Measurements from ENCODE around the gene NALCN. TPM values are rescaled to one million over a fixed set of nuclear protein-coding genes. Genes with fewer than 3 reads are reported as not detected.

NALCN gene
- total RNA-seq, 4 donors from 2014 or later, result 0.32 to 0.41 TPM; not detected in 2

DNA sequence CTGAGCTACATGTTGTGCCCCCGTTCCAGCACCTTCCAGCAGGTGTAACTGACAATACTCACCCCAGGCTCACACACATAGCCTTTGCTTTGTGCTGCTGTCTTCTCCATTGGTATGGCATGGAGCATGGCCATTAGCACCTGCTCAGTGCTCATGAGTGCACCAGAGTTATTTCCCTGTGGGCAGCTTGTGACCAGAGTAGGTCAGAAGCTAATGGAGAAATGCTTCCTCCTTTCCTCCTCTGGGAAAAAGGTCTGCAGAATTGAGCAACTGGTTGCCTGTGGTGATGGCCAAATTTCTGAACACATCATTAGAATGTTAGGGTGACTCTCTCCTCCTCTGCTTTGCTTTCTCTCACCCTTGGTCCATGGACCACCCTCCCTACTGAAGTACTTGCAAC, 397.2 kb downstream of the NALCN start:
- TF ChIP-seq EP300 (IDR thresholded peaks at IDR 0.05; ENCODE audit: low read depth), result no peak
- TF ChIP-seq, protein P1, sequence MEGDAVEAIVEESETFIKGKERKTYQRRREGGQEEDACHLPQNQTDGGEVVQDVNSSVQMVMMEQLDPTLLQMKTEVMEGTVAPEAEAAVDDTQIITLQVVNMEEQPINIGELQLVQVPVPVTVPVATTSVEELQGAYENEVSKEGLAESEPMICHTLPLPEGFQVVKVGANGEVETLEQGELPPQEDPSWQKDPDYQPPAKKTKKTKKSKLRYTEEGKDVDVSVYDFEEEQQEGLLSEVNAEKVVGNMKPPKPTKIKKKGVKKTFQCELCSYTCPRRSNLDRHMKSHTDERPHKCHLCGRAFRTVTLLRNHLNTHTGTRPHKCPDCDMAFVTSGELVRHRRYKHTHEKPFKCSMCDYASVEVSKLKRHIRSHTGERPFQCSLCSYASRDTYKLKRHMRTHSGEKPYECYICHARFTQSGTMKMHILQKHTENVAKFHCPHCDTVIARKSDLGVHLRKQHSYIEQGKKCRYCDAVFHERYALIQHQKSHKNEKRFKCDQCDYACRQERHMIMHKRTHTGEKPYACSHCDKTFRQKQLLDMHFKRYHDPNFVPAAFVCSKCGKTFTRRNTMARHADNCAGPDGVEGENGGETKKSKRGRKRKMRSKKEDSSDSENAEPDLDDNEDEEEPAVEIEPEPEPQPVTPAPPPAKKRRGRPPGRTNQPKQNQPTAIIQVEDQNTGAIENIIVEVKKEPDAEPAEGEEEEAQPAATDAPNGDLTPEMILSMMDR (IDR thresholded peaks at IDR 0.05), result no peak
- TF ChIP-seq POLR2A (IDR thresholded peaks at IDR 0.05), result no peak
- no peak for TF ChIP-seq POLR2AphosphoS5 (IDR thresholded peaks at IDR 0.05)
- in situ Hi-C loops (cut with MboI; ENCODE audit: low pct_ligation_motif_present in 1 of 4, low pct_unique_long_range_greater_than_20kb in 1 of 4, low sequenced_read_pairs in 3 of 4), result no loop called here
- WGBS, 2 donors (ENCODE audit: low coverage in 1 of 2), result 73% methylated on average over 1 of the region's 1 CpG; no CpG with 5 or more reads in 1 of the 2 donors

DNA sequence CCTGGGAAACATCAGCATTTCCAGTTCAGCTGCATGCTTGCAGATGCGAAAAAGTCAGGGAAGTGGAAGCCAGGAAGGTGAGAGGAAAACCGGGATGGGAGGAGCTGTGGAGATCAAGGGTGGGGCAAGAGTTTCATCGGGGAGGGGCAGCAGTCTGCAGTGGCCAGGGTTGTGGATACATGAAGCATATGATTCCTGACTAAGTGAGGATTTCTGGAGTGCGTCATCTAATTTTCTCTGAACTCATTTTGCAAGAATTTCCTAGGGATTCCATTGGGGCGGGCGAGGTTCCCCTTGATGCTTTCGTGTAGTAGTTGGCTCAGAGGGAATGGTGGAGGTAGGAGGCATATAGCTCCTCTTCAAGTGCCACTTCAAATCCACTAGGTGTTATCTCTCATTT, 397.6 kb downstream of the NALCN start:
- in situ Hi-C loops (cut with MboI; ENCODE audit: low pct_ligation_motif_present in 1 of 4, low pct_unique_long_range_greater_than_20kb in 1 of 4, low sequenced_read_pairs in 3 of 4), result no loop called here
- DNase-seq, result no peak
- Histone ChIP-seq H3K4me1 (no peaks in the 10 kb centered on the region), H3K9me3 (no peaks in the 10 kb centered on the region), H3K27ac (no peak overlapping the region), H3K27me3 (no peaks in the 10 kb centered on the region), H3K36me3 (no peaks in the 10 kb centered on the region), H3K4me3 (no peak overlapping the region)
- no peak for TF ChIP-seq POLR2A (IDR thresholded peaks at IDR 0.05)
- TF ChIP-seq POLR2AphosphoS5 (IDR thresholded peaks at IDR 0.05), result no peak
- TF ChIP-seq, protein P1 (IDR thresholded peaks at IDR 0.05), result no peak
- no peak for TF ChIP-seq EP300 (IDR thresholded peaks at IDR 0.05; ENCODE audit: low read depth)
- intact Hi-C loops (cut with DNase I; ENCODE audit: low total_unique reads), result no loop called here
- 32 to 63% methylated on average over 4 to 7 of the region's 7 CpGs for WGBS, 2 donors (ENCODE audit: low coverage in 1 of 2)

More for the DNA sequence above, 397.2 kb downstream of the NALCN start:
- no peaks in the 10 kb centered on the region for H3K27me3 ChIP-seq
- H3K4me3 ChIP-seq, result no peak overlapping the region
- intact Hi-C loops (cut with DNase I; ENCODE audit: low total_unique reads), result no loop called here
- H3K27ac ChIP-seq, result no peak overlapping the region
- H3K36me3 ChIP-seq, result no peaks in the 10 kb centered on the region
- no peaks in the 10 kb centered on the region for H3K4me1 ChIP-seq
- DNase-seq, result no peak
- no peaks in the 10 kb centered on the region for H3K9me3 ChIP-seq

DNA sequence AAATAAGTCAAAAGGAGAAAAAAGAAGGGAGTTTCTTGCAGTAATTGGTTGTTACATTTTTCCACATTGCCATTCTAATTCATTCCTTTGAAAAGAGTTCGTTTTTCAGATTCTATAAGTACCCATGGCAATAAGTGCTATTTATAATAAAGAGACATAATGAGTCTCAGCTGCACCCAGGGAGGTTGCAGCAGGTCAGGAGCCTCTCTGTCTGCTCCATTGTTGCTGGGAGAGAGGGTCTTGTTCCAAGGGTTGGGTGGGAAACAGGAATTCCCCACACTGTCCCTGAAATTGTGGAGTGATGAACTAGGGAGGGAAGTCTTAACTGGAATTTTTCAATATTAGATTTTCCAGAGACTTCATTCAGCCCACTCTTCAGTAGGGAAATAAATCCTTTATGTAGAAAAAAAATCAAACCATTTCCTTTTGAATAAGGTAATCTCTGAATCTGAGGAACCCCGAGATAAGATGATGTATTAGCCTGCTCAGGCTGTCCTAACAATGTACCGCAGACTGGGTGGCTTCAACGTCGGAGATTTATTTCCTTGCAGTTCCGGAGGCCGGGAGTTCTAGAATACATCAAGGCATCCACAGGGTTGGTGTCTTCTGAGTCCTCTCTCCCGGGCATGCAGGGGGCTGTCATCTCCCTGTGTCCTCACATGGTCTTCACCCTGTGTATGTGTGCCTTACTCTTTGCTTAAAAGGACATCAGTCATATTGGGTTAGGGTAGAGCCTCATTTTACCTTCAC, 399.0 kb downstream of the NALCN start:
- Histone ChIP-seq H3K27me3 (no peaks in the 10 kb centered on the region), H3K4me1 (no peaks in the 10 kb centered on the region), H3K4me3 (no peak overlapping the region), H3K36me3 (no peaks in the 10 kb centered on the region), H3K9me3 (no peaks in the 10 kb centered on the region), H3K27ac (no peak overlapping the region)
- no peak for DNase-seq
- intact Hi-C loops (cut with DNase I; ENCODE audit: low total_unique reads), result no loop called here
- in situ Hi-C loops (cut with MboI; ENCODE audit: low pct_ligation_motif_present in 1 of 4, low pct_unique_long_range_greater_than_20kb in 1 of 4, low sequenced_read_pairs in 3 of 4), result no loop called here
- WGBS, 2 donors (ENCODE audit: low coverage in 1 of 2), result 17 to 45% methylated on average over 7 to 8 of the region's 8 CpGs
- no peak for TF ChIP-seq POLR2AphosphoS5 (IDR thresholded peaks at IDR 0.05)
- TF ChIP-seq, protein P1 (IDR thresholded peaks at IDR 0.05), result no peak

DNA sequence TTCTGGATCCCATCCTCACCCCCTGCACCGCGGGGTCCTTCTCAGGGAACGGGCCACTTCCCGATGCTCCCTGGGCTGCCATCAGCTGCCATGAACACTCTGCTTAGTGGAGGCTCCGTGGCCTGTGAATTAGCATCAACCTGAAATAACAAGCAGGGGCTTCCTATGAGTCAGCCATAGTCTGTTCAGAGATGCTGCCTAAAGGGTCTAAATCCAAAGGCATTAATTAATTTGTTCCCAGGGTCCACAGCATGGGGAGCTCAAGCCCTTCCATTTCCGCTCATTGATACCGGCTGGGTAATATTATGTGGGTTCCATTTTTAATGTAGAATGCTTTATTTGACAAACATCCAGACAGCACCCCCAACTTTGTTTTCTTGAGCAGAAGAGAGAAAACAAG, 399.8 kb downstream of the NALCN start:
- intact Hi-C loops (cut with DNase I; ENCODE audit: low total_unique reads), result no loop called here
- in situ Hi-C loops (cut with MboI; ENCODE audit: low pct_ligation_motif_present in 1 of 4, low pct_unique_long_range_greater_than_20kb in 1 of 4, low sequenced_read_pairs in 3 of 4), result no loop called here
- WGBS, 2 donors (ENCODE audit: low coverage in 1 of 2), result 90 to 100% methylated on average over 1 to 7 of the region's 7 CpGs
- no peak for DNase-seq
- H3K4me3 ChIP-seq, result no peak overlapping the region
- H3K27me3 ChIP-seq, result no peaks in the 10 kb centered on the region
- H3K36me3 ChIP-seq, result no peaks in the 10 kb centered on the region
- no peaks in the 10 kb centered on the region for H3K9me3 ChIP-seq
- H3K27ac ChIP-seq, result no peak overlapping the region
- TF ChIP-seq POLR2AphosphoS5 (IDR thresholded peaks at IDR 0.05) (no peak), POLR2A (IDR thresholded peaks at IDR 0.05) (no peak), EP300 (IDR thresholded peaks at IDR 0.05; ENCODE audit: low read depth) (no peak)
- TF ChIP-seq, protein P1 (IDR thresholded peaks at IDR 0.05), result no peak
- no peaks in the 10 kb centered on the region for H3K4me1 ChIP-seq
